SHP77 treated with DMSO at 0.1 percent for 48 hours (cell line): ENCODE data around the gene SPTSSA.
"Not testable (repeated sequence)": the region's sequence is repeated elsewhere in the genome, so short reads cannot be mapped to it uniquely, and the experiment has no call there.

Experiments
- DNase-seq: peaks from one replicate; lab custom pipeline; 2025; lab: John Stamatoyannopoulos, UW

SPTSSA gene

GRCh38 chr14:34472706-34473279 lies 10.8 kb upstream of the SPTSSA start:
- no peak for DNase-seq

- no peak for DNase-seq
Measured at GRCh38 chr14:34470319-34470718, 8.3 kb upstream of the SPTSSA start.

DNA sequence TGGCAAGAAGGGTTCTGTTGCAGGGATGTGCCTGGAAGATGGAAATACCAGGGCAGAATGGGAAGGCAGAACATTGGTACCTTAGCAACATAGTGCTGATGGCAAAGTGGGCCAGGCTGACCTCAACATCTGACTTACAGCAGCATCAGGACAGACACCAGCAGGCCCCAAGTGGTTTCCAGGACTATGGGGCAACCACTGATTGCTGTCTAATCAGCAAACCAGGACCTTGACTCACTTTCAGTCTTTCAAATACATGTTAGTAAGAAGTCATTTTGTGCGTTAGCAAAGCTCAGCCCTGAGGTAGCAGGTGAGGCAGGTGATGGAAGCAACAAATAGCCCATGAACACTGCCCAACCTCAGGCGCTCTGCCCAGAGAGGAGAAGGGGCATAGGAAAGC lies 4.7 kb upstream of the SPTSSA start:
- DNase-seq = no peak

DNA sequence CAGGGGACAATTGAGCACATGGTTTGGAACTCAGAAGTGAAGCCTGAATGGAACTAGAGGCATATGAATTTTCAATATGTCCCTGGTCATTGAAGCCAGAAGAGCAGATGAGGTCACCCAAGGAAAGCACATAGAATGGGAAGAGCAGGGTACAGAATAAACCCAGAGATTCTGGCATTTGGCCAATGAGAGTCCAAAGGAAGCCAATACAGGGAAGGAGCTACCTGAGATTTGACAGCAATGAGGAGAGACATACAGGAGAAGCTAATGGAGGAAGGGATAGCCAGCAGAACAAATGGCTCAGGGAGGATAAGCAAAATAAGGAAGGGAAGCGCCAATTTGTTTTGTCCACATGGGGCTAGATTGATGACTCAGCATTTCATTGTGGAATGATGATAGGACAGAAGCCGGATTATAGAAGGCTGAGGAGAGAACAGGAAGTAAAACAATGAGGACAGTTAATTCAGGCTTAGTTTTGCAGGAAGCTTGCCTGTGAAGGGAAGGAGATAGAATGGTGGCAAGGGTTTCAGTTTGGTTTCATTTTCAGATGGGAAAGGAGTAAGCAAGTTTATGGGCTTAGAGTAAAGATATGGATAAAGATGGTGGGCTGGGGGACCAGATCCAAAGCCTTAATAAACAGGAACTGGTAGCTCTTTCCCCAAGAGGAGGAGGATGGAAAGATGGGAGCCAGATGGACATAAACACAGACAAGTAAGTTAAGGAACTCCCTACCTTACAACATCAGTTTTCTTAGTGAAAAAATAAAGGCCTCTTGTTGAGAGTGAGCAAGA lies 3.2 kb upstream of the SPTSSA start:
- no peak for DNase-seq

GRCh38 chr14:34463598-34463961 lies 1.5 kb upstream of the SPTSSA start:
- no peak for DNase-seq

DNA sequence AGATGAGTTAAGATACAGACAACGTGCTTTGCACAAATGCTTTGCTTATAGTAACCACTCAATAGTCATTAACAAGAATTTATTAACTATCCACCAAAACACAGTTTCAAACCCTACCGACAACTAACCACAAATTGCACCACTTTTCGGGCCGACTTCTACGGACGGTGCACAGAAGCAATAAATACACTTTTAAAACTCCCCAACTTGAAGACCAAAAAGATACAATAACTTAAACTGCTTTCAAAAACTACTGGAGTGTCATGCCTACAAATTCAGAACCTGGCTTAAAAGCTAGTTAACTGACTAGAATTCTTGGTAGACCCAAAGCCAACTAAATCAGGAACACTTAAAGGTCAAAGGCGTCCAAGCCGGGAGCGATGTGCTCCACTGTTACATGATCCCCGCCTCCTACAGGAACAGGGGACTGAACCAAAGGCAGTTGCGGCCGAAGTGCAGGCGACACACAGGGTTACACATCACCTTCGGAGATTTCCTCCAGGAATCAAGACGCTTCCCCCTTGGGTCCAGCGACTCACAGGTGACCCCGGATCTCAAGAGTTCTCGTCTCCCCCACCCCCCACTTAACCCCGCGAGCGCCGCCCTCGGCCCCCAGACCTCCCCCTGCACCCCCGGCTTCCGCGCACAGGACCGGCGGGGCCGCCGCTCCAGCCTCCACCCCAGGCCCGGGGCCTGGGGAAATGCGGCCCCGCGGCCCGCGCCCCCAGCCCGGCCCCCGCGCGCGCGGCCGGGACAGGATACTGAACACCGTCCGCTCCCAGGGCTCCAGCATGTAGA lies 507 bp downstream of the SPTSSA start:
- DNase-seq = peak; percentile 71

- DNase-seq = no peak
Measured at GRCh38 chr14:34460841-34461240, 1.2 kb downstream of the SPTSSA start.

DNA sequence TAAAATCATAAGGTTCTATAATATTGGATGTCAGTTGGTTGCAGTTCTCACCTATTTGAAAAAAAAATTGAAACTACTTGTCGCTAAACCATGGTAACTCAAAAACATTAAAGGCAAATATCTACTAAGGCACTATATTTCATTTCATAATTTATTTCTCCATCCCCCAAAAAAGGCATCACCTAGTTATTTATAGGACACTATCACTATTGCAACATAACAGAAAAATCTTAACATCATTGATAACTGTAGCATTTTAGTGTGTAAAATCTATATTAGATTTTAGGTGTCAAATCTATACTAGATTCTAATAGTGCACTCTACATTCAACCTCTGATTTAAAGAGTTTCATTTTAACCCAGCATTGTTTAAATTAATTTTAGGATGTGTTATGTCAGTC lies 1.7 kb downstream of the SPTSSA start:
- no peak for DNase-seq

- DNase-seq = no peak
Measured at GRCh38 chr14:34457186-34457585, 4.9 kb downstream of the SPTSSA start.

- DNase-seq = peak; percentile 60
Measured at GRCh38 chr14:34453226-34453625, 8.8 kb downstream of the SPTSSA start.

DNA sequence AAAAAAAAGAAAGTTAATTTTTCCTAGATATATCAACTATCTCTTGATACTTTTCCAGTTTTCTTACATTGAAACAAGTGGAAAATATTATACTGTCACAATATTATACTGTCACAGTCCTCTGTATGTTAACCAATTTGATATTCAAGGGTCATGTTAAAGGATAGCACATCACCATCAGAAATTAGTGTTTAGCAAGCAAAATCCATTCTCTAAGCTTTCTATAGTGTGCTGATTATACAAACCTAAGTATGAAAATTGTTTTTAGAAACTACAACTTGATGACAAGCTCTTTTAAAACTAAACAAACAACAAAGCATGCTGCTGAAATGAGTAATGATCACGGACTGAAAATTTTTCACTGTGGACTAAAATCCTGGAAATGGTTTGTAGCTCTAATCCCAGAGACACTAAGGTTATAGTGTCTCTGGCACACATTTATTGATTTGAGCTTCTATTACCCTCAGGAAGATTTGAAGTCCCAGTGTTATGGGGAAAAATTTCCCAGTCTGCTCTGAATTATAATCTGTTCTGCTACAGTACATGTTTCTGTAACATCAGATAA lies 9.7 kb downstream of the SPTSSA start:
- no peak for DNase-seq

- peak; percentile 57 for DNase-seq
Measured at GRCh38 chr14:34450958-34451357, 11.1 kb downstream of the SPTSSA start.

- DNase-seq = peak; percentile 98
Measured at GRCh38 chr14:34450542-34450915, 11.5 kb downstream of the SPTSSA start.

DNA sequence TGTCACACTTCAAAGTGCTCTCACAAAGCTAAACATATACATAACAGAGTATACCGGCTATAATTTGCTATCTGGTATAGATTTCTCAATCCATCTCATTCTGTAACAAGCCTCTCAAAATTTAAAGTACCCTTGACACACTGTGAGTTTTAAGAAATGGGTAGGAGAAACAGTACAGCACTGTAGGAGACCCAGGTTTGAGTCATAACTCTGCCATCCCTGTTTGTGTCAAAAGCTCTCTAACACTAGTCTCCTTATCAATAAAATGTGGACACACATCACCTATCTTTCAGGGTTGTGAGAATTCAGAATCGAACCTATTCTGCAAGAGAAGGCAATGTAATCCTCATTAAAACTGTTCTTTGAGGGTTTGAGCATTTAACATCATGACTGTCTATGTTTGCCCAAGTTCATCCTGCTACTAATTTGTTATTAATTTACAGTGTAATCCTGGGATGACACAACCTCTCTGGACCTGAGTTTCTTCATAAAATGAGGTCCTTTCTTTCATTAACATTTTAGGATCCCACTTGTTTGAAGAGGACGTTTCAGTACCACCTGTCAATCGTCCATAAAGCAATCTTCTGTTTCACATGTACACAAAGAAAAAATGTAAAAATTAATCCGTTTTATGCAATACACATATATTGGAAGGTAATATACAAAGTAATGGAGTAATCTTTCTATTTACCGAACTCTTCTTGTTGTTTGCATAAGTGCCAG lies 12.1 kb downstream of the SPTSSA start:
- peak; percentile 90 for DNase-seq

GRCh38 chr14:34439090-34439489 lies 22.9 kb downstream of the SPTSSA start:
- no peak for DNase-seq

DNA sequence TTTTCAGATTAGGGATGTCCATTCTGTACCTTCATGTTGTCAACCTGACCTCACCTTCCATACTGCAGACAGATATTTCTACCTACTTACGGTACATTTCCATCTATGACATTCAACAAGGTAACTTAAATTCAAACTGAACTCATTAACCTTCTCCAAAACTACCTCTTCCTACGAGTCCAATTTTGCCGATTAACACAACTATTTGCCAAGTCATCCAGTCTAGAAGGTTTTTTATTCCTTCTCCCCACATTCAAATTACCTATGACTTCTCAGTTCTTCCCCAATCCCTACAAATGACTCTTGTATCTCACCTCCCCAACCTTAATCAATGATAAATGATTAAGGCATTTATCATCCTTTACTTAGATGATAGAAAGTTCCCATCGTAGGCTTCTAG lies 23.6 kb downstream of the SPTSSA start:
- no peak for DNase-seq

DNA sequence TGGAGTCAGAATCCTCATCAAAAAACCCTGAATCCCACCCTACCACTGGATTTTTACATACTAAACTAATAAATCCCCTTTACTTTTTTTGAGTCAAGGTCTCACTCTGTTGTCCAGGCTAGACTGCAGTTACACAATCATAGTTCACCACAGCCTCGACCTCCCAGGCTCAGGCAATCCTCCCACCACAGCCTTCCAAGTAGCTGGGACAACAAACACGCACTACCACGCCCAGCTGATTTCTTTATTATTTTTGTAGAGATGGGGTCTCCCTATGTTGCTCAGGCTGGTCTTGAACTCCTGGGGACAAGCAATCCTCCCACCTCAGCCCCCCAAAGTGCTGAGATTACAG lies 24.3 kb downstream of the SPTSSA start:
- DNase-seq = no peak

GRCh38 chr14:34436960-34437728 lies 24.9 kb downstream of the SPTSSA start:
- no peak for DNase-seq

DNA sequence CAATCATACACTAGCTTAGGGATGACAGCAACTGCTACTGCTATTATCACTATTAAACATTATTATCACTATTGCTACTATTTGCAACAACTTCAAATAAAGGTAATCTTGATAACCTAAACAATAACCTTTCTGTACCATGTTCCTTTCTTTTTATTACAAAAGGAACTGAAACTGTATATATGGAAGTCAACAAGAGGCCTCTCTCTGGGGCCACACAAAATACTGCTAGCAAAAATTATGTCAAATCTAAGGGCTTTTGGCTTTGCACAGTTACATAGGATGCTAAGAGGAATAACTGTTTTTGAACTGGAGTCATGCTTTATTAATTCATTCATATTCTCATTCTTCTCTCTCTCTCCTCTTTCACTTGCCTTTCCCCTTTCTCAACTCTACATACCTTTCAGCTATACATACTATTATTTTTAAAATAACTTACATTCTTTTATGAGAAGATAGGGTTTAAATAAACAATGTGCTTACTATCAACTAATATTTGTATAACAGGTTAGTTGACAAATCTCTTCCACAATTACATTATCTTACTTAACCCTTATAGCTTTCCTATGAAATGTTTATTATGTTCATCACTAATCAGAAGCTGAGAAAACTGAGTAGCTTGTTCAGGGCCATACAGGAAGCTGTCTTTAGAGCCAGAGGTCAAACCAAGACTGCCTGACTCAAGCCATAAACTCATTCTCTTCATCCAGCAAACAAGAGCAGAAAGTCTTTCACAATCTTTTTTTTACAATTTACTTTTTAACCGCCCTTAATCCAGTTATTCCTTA lies 25.7 kb downstream of the SPTSSA start:
- DNase-seq = no peak

- DNase-seq = no peak
Measured at GRCh38 chr14:34433957-34434356, 28.1 kb downstream of the SPTSSA start.

GRCh38 chr14:34428102-34428466 lies 34.0 kb downstream of the SPTSSA start:
- DNase-seq = not testable (repeated sequence)
